ENCODE results near the gene CALM1.

DNA sequence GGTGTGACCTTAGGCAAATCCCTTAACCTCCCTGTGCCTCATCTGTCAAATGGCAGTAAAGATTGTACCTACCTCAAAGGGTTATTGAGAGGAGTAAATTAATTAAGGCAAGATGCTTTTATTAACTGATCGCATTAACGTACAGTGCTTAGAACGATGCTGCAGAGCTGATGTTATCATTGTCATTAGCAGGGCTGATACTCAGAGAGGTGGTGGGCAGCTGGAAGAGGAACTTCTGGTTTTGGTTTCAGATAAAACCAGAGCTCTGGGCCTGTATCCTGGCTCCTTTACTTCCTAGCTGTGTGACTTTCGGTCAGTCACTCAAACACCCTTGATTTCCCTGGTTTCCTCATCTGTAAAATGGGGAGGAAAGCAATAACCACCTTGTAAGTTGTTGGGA lies 55.1 kb downstream of the CALM1 start:
- TF ChIP-seq EZH2phosphoT487 (IDR thresholded peaks at IDR 0.05; ENCODE audit: low read depth, severe bottlenecking, unreplicated experiment): no peak
- TF ChIP-seq EZH2 (IDR thresholded peaks at IDR 0.05; ENCODE audit: borderline replicate concordance): no peak

Measured in hepatocyte (in vitro differentiated cells).